GM23338 (cell line): ENCODE data around the gene CHN2. TPM values are rescaled to one million over a fixed set of nuclear protein-coding genes. Genes with fewer than 3 reads are reported as not detected.

ENCODE experiments used
- ATAC-seq: fragments of 200-7000 bp; cut with Tn5 transposase; 3 replicates; pipeline ENCODE4 v1.9.1; 2020
- DNase-seq: peaks from one replicate; pipeline ENCODE4 v3.0.0-alpha.2; 2015; ENCODE audit warnings: low spot score
- H2AFZ ChIP-seq: fragments of 200-600 bp; sonication (generic); 2 replicates; pipeline ENCODE4 v1.8.0; 2016; ENCODE audit warnings: antibody characterized with exemption, mild to moderate bottlenecking, moderate library complexity
- H3F3A ChIP-seq: fragments of 200-600 bp; sonication (generic); replicated peaks from 2 replicates; pipeline ENCODE4 v1.8.0; 2017; ENCODE audit warnings: antibody characterized with exemption, mixed run types, low read depth
- H3K27ac ChIP-seq: fragments of 200-600 bp; sonication (generic); 2 replicates; pipeline ENCODE4 v1.6.1; 2016; ENCODE audit warnings: low read depth
- H3K27me3 ChIP-seq: fragments of 200-600 bp; sonication (generic); 2 replicates; pipeline ENCODE4 v1.8.0; 2016; ENCODE audit warnings: mild to moderate bottlenecking, mixed run types, moderate library complexity; ENCODE audit not compliant: insufficient read depth
- H3K36me3 ChIP-seq: fragments of 200-600 bp; sonication (generic); 2 replicates; pipeline ENCODE4 v1.8.0; 2016; ENCODE audit warnings: mild to moderate bottlenecking; ENCODE audit not compliant: insufficient read depth
- H3K4me1 ChIP-seq: fragments of 200-600 bp; sonication (generic); 2 replicates; pipeline ENCODE4 v1.8.0; 2016; ENCODE audit warnings: mild to moderate bottlenecking, moderate library complexity; ENCODE audit not compliant: insufficient read depth
- H3K4me2 ChIP-seq: fragments of 200-600 bp; sonication (generic); 2 replicates; pipeline ENCODE4 v1.7.1; 2017; ENCODE audit warnings: mixed run types
- H3K4me3 ChIP-seq: fragments of 200-600 bp; sonication (generic); 2 replicates; pipeline ENCODE4 v1.6.1; 2016; ENCODE audit warnings: mixed run types
- H3K79me2 ChIP-seq: fragments of 200-600 bp; sonication (generic); replicated peaks from 2 replicates; pipeline ENCODE4 v1.8.0; 2017; ENCODE audit warnings: mild to moderate bottlenecking; ENCODE audit not compliant: insufficient read depth
- H3K9me2 ChIP-seq: fragments of 200-600 bp; sonication (generic); 2 replicates; pipeline ENCODE4 v1.8.0; 2017; ENCODE audit not compliant: insufficient read depth
- H4K20me1 ChIP-seq: fragments of 200-600 bp; sonication (generic); replicated peaks from 2 replicates; pipeline ENCODE4 v1.8.0; 2017; ENCODE audit warnings: mild to moderate bottlenecking; ENCODE audit not compliant: insufficient read depth
- H3K27ac Mint-ChIP-seq: 2 replicates; pipeline ENCODE4 v1.8.0; 2020; ENCODE audit warnings: inconsistent platforms, mild to moderate bottlenecking, moderate library complexity, mixed read lengths
- H3K27me3 Mint-ChIP-seq: 3 replicates; pipeline ENCODE4 v1.8.0; 2022; ENCODE audit warnings: low read depth, mild to moderate bottlenecking, moderate library complexity, mixed read lengths, inconsistent platforms; ENCODE audit not compliant: insufficient read depth, poor library complexity
- H3K36me3 Mint-ChIP-seq: 3 replicates; pipeline ENCODE4 v1.8.0; 2021; ENCODE audit warnings: low read depth, mild to moderate bottlenecking, inconsistent platforms, moderate library complexity, mixed read lengths
- H3K4me1 Mint-ChIP-seq: 3 replicates; pipeline ENCODE4 v1.8.0; 2020; ENCODE audit warnings: mild to moderate bottlenecking, inconsistent platforms, mixed read lengths
- H3K4me3 Mint-ChIP-seq: 3 replicates; pipeline ENCODE4 v1.8.0; 2021; ENCODE audit warnings: moderate library complexity, mild to moderate bottlenecking, inconsistent platforms, mixed read lengths
- H3K9me3 Mint-ChIP-seq: 3 replicates; pipeline ENCODE4 v1.8.0; 2020; ENCODE audit warnings: moderate library complexity, mild to moderate bottlenecking, inconsistent platforms, mixed read lengths
- CREB1 ChIP-seq: fragments of 250-450 bp; sonication (Bioruptor Pico); IDR thresholded peaks from 2 replicates; pipeline ENCODE4 v1.5.0; 2020; ENCODE audit warnings: low read depth, mild to moderate bottlenecking, moderate library complexity
- CTCF ChIP-seq, 2 experiments: fragments of 200-600 bp in 1 of 2; sonication (generic) in 1 of 2; conservative IDR thresholded peaks; 2 replicates each; pipeline versions ENCODE4 v1.5.1 to v1.6.1; 2016 to 2017; ENCODE audit warnings: antibody characterized with exemption in 2 of 2, low read depth in 2 of 2, mild to moderate bottlenecking in 2 of 2, moderate library complexity in 1 of 2
- EZH2 ChIP-seq: fragments of 200-600 bp; sonication (generic); IDR thresholded peaks from one replicate; pipeline ENCODE4 v1.8.0; 2017; ENCODE audit warnings: antibody characterized with exemption, mild to moderate bottlenecking, low read depth; ENCODE audit not compliant: unreplicated experiment
- JUNB ChIP-seq: IDR thresholded peaks from one replicate; pipeline ENCODE4 v1.6.1; 2016; ENCODE audit warnings: antibody characterized with exemption; ENCODE audit not compliant: unreplicated experiment
- NANOG ChIP-seq: IDR thresholded peaks from 2 replicates; pipeline ENCODE4 v1.6.1; 2016; ENCODE audit warnings: antibody characterized with exemption, borderline replicate concordance
- POLR2AphosphoS5 ChIP-seq: IDR thresholded peaks from 2 replicates; pipeline ENCODE4 v1.6.1; 2016; ENCODE audit warnings: antibody characterized with exemption, low read depth
- STAT1 ChIP-seq: IDR thresholded peaks from one replicate; pipeline ENCODE4 v1.6.1; 2016; ENCODE audit warnings: antibody characterized with exemption; ENCODE audit not compliant: unreplicated experiment
- ZNF114 ChIP-seq: fragments of 250-450 bp; sonication (Bioruptor Pico); IDR thresholded peaks from 2 replicates; pipeline ENCODE4 v1.5.0; 2020; ENCODE audit warnings: mild to moderate bottlenecking, moderate library complexity
- ZNF331 ChIP-seq: fragments of 250-450 bp; sonication (Bioruptor Pico); IDR thresholded peaks from 2 replicates; pipeline ENCODE4 v1.5.0; 2020; ENCODE audit warnings: low read depth, mild to moderate bottlenecking, moderate library complexity
- polyA plus RNA-seq: library from polyadenylated mRNA; unstranded; fragments of >200 nt; fragmentation: Nextera tagmentation; extraction: Ambion mirVana; gene quantifications from 2 replicates; pipeline ENCODE4 v1.2.1, GENCODE V29; 2016
- total RNA-seq: library from RNA; depleted of rRNA; stranded (reverse); fragments of >200 nt; shearing (Covaris generic); gene quantifications from 2 replicates; pipeline ENCODE4 v1.2.3, GENCODE V29; 2014
- TF ChIP-seq, protein P1 (sequence below): IDR thresholded peaks from one replicate; pipeline ENCODE4 v1.6.1; 2018; ENCODE audit warnings: antibody characterized with exemption; ENCODE audit not compliant: unreplicated experiment
- TF ChIP-seq, protein P2 (sequence below): fragments of 250-450 bp; sonication (Bioruptor Pico); IDR thresholded peaks from 2 replicates; pipeline ENCODE4 v1.5.0; 2020; ENCODE audit warnings: mild to moderate bottlenecking, moderate library complexity
- TF ChIP-seq, protein P3 (sequence below): IDR thresholded peaks from 2 replicates; pipeline ENCODE4 v1.6.1; 2016; ENCODE audit warnings: antibody characterized with exemption

CHN2 gene
- total and polyA plus RNA-seq, 2 experiments from 2014 or later = 6.1 to 7.5 TPM

- no peak for TF ChIP-seq STAT1
These were observed 311.4 kb downstream of the CHN2 start (continued) for GRCh38 chr7:29505931-29506330.

- Histone ChIP-seq H4K20me1 (no peaks in the 10 kb centered on the region), H3K36me3 (no peaks in the 10 kb centered on the region), H3K9me2 (no peaks in the 10 kb centered on the region), H3F3A (no peaks in the 10 kb centered on the region), H3K27me3 (no peaks in the 10 kb centered on the region), H3K27ac (no peak overlapping the region), H3K79me2 (no peaks in the 10 kb centered on the region), H3K4me2 (no peak overlapping the region), H2AFZ (no peak overlapping the region), H3K4me1 (no peaks in the 10 kb centered on the region), H3K4me3 (no peak overlapping the region)
- no peaks in the 10 kb centered on the region for H3K9me3 Mint-ChIP-seq
- H3K27ac Mint-ChIP-seq = no peak overlapping the region
- H3K36me3 Mint-ChIP-seq = peaks cover 3% of the 10 kb centered on the region; the same call in 1 of the 3 replicates
- ATAC-seq (no peak), DNase-seq (no peak)
- TF ChIP-seq, protein P1, sequence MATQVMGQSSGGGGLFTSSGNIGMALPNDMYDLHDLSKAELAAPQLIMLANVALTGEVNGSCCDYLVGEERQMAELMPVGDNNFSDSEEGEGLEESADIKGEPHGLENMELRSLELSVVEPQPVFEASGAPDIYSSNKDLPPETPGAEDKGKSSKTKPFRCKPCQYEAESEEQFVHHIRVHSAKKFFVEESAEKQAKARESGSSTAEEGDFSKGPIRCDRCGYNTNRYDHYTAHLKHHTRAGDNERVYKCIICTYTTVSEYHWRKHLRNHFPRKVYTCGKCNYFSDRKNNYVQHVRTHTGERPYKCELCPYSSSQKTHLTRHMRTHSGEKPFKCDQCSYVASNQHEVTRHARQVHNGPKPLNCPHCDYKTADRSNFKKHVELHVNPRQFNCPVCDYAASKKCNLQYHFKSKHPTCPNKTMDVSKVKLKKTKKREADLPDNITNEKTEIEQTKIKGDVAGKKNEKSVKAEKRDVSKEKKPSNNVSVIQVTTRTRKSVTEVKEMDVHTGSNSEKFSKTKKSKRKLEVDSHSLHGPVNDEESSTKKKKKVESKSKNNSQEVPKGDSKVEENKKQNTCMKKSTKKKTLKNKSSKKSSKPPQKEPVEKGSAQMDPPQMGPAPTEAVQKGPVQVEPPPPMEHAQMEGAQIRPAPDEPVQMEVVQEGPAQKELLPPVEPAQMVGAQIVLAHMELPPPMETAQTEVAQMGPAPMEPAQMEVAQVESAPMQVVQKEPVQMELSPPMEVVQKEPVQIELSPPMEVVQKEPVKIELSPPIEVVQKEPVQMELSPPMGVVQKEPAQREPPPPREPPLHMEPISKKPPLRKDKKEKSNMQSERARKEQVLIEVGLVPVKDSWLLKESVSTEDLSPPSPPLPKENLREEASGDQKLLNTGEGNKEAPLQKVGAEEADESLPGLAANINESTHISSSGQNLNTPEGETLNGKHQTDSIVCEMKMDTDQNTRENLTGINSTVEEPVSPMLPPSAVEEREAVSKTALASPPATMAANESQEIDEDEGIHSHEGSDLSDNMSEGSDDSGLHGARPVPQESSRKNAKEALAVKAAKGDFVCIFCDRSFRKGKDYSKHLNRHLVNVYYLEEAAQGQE = no peak
- TF ChIP-seq STAT1 (no peak), ZNF331 (CRISPR knock-in tag) (no peak), POLR2AphosphoS5 (no peak), CREB1 (CRISPR knock-in tag) (no peak), NANOG (no peak), EZH2 (no peak), CTCF (conservative IDR thresholded peaks at IDR 0.05; ENCODE audit: low read depth in 2 of 2) (no peak), ZNF114 (CRISPR knock-in tag) (no peak), JUNB (no peak)
- TF ChIP-seq, protein P2, sequence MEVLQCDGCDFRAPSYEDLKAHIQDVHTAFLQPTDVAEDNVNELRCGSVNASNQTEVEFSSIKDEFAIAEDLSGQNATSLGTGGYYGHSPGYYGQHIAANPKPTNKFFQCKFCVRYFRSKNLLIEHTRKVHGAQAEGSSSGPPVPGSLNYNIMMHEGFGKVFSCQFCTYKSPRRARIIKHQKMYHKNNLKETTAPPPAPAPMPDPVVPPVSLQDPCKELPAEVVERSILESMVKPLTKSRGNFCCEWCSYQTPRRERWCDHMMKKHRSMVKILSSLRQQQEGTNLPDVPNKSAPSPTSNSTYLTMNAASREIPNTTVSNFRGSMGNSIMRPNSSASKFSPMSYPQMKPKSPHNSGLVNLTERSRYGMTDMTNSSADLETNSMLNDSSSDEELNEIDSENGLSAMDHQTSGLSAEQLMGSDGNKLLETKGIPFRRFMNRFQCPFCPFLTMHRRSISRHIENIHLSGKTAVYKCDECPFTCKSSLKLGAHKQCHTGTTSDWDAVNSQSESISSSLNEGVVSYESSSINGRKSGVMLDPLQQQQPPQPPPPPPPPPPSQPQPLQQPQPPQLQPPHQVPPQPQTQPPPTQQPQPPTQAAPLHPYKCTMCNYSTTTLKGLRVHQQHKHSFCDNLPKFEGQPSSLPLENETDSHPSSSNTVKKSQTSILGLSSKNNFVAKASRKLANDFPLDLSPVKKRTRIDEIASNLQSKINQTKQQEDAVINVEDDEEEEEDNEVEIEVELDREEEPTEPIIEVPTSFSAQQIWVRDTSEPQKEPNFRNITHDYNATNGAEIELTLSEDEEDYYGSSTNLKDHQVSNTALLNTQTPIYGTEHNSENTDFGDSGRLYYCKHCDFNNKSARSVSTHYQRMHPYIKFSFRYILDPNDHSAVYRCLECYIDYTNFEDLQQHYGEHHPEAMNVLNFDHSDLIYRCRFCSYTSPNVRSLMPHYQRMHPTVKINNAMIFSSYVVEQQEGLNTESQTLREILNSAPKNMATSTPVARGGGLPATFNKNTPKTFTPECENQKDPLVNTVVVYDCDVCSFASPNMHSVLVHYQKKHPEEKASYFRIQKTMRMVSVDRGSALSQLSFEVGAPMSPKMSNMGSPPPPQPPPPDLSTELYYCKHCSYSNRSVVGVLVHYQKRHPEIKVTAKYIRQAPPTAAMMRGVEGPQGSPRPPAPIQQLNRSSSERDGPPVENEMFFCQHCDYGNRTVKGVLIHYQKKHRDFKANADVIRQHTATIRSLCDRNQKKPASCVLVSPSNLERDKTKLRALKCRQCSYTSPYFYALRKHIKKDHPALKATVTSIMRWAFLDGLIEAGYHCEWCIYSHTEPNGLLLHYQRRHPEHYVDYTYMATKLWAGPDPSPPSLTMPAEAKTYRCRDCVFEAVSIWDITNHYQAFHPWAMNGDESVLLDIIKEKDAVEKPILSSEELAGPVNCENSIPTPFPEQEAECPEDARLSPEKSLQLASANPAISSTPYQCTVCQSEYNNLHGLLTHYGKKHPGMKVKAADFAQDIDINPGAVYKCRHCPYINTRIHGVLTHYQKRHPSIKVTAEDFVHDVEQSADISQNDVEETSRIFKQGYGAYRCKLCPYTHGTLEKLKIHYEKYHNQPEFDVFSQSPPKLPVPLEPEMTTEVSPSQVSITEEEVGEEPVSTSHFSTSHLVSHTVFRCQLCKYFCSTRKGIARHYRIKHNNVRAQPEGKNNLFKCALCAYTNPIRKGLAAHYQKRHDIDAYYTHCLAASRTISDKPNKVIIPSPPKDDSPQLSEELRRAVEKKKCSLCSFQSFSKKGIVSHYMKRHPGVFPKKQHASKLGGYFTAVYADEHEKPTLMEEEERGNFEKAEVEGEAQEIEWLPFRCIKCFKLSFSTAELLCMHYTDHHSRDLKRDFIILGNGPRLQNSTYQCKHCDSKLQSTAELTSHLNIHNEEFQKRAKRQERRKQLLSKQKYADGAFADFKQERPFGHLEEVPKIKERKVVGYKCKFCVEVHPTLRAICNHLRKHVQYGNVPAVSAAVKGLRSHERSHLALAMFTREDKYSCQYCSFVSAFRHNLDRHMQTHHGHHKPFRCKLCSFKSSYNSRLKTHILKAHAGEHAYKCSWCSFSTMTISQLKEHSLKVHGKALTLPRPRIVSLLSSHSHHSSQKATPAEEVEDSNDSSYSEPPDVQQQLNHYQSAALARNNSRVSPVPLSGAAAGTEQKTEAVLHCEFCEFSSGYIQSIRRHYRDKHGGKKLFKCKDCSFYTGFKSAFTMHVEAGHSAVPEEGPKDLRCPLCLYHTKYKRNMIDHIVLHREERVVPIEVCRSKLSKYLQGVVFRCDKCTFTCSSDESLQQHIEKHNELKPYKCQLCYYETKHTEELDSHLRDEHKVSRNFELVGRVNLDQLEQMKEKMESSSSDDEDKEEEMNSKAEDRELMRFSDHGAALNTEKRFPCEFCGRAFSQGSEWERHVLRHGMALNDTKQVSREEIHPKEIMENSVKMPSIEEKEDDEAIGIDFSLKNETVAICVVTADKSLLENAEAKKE (CRISPR knock-in tag) = no peak
- TF ChIP-seq, protein P3, sequence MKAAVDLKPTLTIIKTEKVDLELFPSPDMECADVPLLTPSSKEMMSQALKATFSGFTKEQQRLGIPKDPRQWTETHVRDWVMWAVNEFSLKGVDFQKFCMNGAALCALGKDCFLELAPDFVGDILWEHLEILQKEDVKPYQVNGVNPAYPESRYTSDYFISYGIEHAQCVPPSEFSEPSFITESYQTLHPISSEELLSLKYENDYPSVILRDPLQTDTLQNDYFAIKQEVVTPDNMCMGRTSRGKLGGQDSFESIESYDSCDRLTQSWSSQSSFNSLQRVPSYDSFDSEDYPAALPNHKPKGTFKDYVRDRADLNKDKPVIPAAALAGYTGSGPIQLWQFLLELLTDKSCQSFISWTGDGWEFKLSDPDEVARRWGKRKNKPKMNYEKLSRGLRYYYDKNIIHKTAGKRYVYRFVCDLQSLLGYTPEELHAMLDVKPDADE = no peak
- no peak overlapping the region for H3K4me3 Mint-ChIP-seq
- H3K4me1 Mint-ChIP-seq = no peaks in the 10 kb centered on the region; the same call in 2 of the 3 replicates
- peaks cover 1% of the 10 kb centered on the region for H3K27me3 Mint-ChIP-seq
These were observed 314.0 kb downstream of the CHN2 start for GRCh38 chr7:29508608-29509007.
